ENCODE measurements around the gene UXT. TPM values are rescaled to one million over a fixed set of nuclear protein-coding genes. Genes with fewer than 3 reads are reported as not detected.
A peak's percentile ranks its signal among the peaks of the same experiment; 100 is the strongest.

Gene UXT
- total and polyA plus RNA-seq, 9 of the 15 experiments (the other 6 are each of a cell fraction or from before 2014, with no cell fraction given), result 141 to 300 (median 204) TPM

- TF ChIP-seq, protein P1, sequence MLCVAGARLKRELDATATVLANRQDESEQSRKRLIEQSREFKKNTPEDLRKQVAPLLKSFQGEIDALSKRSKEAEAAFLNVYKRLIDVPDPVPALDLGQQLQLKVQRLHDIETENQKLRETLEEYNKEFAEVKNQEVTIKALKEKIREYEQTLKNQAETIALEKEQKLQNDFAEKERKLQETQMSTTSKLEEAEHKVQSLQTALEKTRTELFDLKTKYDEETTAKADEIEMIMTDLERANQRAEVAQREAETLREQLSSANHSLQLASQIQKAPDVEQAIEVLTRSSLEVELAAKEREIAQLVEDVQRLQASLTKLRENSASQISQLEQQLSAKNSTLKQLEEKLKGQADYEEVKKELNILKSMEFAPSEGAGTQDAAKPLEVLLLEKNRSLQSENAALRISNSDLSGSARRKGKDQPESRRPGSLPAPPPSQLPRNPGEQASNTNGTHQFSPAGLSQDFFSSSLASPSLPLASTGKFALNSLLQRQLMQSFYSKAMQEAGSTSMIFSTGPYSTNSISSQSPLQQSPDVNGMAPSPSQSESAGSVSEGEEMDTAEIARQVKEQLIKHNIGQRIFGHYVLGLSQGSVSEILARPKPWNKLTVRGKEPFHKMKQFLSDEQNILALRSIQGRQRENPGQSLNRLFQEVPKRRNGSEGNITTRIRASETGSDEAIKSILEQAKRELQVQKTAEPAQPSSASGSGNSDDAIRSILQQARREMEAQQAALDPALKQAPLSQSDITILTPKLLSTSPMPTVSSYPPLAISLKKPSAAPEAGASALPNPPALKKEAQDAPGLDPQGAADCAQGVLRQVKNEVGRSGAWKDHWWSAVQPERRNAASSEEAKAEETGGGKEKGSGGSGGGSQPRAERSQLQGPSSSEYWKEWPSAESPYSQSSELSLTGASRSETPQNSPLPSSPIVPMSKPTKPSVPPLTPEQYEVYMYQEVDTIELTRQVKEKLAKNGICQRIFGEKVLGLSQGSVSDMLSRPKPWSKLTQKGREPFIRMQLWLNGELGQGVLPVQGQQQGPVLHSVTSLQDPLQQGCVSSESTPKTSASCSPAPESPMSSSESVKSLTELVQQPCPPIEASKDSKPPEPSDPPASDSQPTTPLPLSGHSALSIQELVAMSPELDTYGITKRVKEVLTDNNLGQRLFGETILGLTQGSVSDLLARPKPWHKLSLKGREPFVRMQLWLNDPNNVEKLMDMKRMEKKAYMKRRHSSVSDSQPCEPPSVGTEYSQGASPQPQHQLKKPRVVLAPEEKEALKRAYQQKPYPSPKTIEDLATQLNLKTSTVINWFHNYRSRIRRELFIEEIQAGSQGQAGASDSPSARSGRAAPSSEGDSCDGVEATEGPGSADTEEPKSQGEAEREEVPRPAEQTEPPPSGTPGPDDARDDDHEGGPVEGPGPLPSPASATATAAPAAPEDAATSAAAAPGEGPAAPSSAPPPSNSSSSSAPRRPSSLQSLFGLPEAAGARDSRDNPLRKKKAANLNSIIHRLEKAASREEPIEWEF (CRISPR knock-in tag; IDR thresholded peaks at IDR 0.05), result no peak
- TF ChIP-seq RBM25 (IDR thresholded peaks at IDR 0.05; ENCODE audit: low read depth, low read length, severe bottlenecking), result no peak
- peak in 2 of 3 experiments; percentile 54 to 81 for TF ChIP-seq YY1 (IDR thresholded peaks at IDR 0.05; ENCODE audit: borderline replicate concordance in 1 of 3, control insufficient read depth in 1 of 3, extremely low read depth in 1 of 3, insufficient read depth in 3 of 3, insufficient read length in 1 of 3, insufficient replicate concordance in 2 of 3, low read depth in 1 of 3, low read length in 2 of 3)
- TF ChIP-seq, protein P2, sequence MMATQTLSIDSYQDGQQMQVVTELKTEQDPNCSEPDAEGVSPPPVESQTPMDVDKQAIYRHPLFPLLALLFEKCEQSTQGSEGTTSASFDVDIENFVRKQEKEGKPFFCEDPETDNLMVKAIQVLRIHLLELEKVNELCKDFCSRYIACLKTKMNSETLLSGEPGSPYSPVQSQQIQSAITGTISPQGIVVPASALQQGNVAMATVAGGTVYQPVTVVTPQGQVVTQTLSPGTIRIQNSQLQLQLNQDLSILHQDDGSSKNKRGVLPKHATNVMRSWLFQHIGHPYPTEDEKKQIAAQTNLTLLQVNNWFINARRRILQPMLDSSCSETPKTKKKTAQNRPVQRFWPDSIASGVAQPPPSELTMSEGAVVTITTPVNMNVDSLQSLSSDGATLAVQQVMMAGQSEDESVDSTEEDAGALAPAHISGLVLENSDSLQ (IDR thresholded peaks at IDR 0.05), result peak; percentile 98
- peak; percentile 40; the same call in 1 of the 2 replicates for TF ChIP-seq MEF2D (tag; conservative IDR thresholded peaks at IDR 0.05; ENCODE audit: low read depth)
- peak; percentile 55 for TF ChIP-seq TAF1 (IDR thresholded peaks at IDR 0.05; ENCODE audit: control insufficient read depth, extremely low read depth, insufficient read depth, low read length, severe bottlenecking)
- no peak for TF ChIP-seq BMI1 (IDR thresholded peaks at IDR 0.05; ENCODE audit: low read length)
- no peak for TF ChIP-seq ZNF3 (CRISPR knock-in tag; IDR thresholded peaks at IDR 0.05)
- no peak for TF ChIP-seq MAFF (IDR thresholded peaks at IDR 0.05; ENCODE audit: low read length)
- no peak; the same call in 1 of the 2 replicates for TF ChIP-seq ZNF740 (CRISPR knock-in tag; IDR thresholded peaks at IDR 0.05)
- TF ChIP-seq ZNF740 (tag; IDR thresholded peaks at IDR 0.05), result no peak
- TF ChIP-seq NR2C1 (IDR thresholded peaks at IDR 0.05), result peak; percentile 54; the same call in 1 of the 2 replicates
- peak; percentile 34; the same call in 1 of the 2 replicates for TF ChIP-seq NR2C1 (tag; IDR thresholded peaks at IDR 0.05)
- no peak for TF ChIP-seq ZNF79 (CRISPR knock-in tag; IDR thresholded peaks at IDR 0.05; ENCODE audit: low read depth)
- TF ChIP-seq, protein P3, sequence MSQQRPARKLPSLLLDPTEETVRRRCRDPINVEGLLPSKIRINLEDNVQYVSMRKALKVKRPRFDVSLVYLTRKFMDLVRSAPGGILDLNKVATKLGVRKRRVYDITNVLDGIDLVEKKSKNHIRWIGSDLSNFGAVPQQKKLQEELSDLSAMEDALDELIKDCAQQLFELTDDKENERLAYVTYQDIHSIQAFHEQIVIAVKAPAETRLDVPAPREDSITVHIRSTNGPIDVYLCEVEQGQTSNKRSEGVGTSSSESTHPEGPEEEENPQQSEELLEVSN (IDR thresholded peaks at IDR 0.05; ENCODE audit: borderline replicate concordance in 1 of 2, extremely low read depth in 1 of 2, insufficient read depth in 1 of 2, insufficient read length in 1 of 2, low read depth in 1 of 2, low read length in 1 of 2, poor library complexity in 1 of 2, severe bottlenecking in 1 of 2), result peak; percentile 70 to 98
- no peak for TF ChIP-seq ZNF134 (CRISPR knock-in tag; conservative IDR thresholded peaks at IDR 0.05)
- no peak for TF ChIP-seq RFX5 (IDR thresholded peaks at IDR 0.05; ENCODE audit: low read depth, low read length)
Measured at GRCh38 chrX:47658684-47659420, at the start of gene UXT (continued).
